Prostate gland (tissue), 2 donors: ENCODE results near the gene CCDC157. TPM values are rescaled to one million over a fixed set of nuclear protein-coding genes. Genes with fewer than 3 reads are reported as not detected.

Experiments
- DNase-seq: peaks from one replicate; pipeline ENCODE4 v3.0.0-alpha.2; 2019; ENCODE audit warnings: low spot score
- H3K27ac ChIP-seq, 2 donors: fragments of 200-600 bp; sonication (generic); 2 replicates each; pipeline ENCODE4 v1.5.1; 2017 to 2019
- H3K27me3 ChIP-seq: fragments of 200-600 bp; sonication (generic); replicated peaks from 2 replicates; pipeline ENCODE4 v1.5.1; 2019; ENCODE audit not compliant: insufficient read depth
- H3K36me3 ChIP-seq, 2 donors: fragments of 200-600 bp; sonication (generic); 1 replicate in 1 of 2; 2 replicates in 1 of 2; pipeline versions ENCODE4 v1.5.1 to v1.8.1; 2017 to 2019
- H3K4me1 ChIP-seq: fragments of 200-600 bp; sonication (generic); replicated peaks from 2 replicates; pipeline ENCODE4 v1.5.1; 2019
- H3K4me3 ChIP-seq, 2 donors: fragments of 200-600 bp; sonication (generic); 2 replicates each; pipeline ENCODE4 v1.5.1; 2017 to 2019
- H3K9me3 ChIP-seq: fragments of 200-600 bp; sonication (generic); 2 replicates; pipeline ENCODE4 v1.5.1; 2017
- POLR2A ChIP-seq: fragments of 450-650 bp; IDR thresholded peaks from one replicate; pipeline ENCODE4 v1.6.1; 2016; ENCODE audit warnings: antibody characterized with exemption, mild to moderate bottlenecking
- POLR2AphosphoS5 ChIP-seq: sonication (generic); formaldehyde crosslinking; IDR thresholded peaks from one replicate; pipeline ENCODE4 v1.6.1; 2017; ENCODE audit warnings: antibody characterized with exemption
- WGBS: methylation state at CpG from one replicate; pipeline ENCODE4 v1.1.5; 2018; 5-methylcytosine and 5-hydroxymethylcytosine counted together
- intact Hi-C: fragments of 100-400 bp; cut with DNase I; formaldehyde crosslinking; loops from one replicate; pipeline ENCODE4 v1.14.2; 2022
- total RNA-seq, 2 donors: library from RNA; depleted of rRNA; stranded (reverse); fragments of >200 nt; gene quantifications; one replicate each; pipeline ENCODE4 v1.1.0, GENCODE V29; 2016
- TF ChIP-seq, protein P1 (sequence below), 4 experiments: fragments of 200-600 bp in 2 of 4; fragments of 450-650 bp in 2 of 4; sonication (generic) in 2 of 4; IDR thresholded peaks; 1 replicate in 3 of 4; 2 replicates in 1 of 4; pipeline ENCODE4 v1.5.1; 2016 to 2019; ENCODE audit warnings: antibody characterized with exemption in 4 of 4, mild to moderate bottlenecking in 2 of 4, moderate library complexity in 2 of 4

Gene CCDC157
- total RNA-seq, 2 donors from 2014 or later: 3.5 to 28.6 TPM

DNA sequence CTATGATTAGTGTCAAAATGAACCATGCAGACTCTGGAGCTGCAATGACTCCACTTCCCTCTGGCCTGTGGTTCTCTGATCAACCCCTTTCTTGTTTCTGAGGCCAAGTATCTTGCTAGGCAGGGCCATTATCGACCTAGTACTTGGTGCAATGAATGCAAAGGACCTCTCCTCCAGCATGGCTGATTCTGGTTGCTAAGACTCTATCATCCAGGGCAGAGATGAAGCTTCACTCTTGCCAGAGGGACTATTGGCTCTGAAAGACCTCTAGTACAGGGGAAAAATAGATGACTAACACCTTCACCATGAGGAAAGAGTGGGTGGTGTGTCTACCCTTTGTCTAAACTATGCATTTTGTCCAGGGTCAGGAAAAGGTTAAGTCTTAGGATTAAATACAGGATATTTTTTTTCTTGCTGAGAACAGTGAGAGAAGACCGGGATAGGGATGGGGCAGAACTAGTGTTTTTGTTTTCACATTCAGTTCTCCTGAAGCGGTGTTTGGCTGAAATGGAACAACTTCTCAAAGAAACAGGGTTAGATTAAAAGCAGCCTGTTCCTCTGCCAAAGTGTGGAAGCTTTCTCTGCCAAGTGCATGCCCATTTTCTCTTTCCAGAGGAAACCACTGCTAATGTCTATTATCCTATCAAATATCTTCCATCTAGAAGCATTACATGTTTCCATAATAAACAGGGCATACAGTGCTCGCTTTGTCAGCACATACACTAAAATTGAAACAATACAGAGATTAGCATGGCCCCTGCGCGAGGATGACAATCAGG, 63.7 kb downstream of the CCDC157 start:
- Histone ChIP-seq H3K36me3 (no peaks in the 10 kb centered on the region), H3K4me3 (no peak overlapping the region), H3K27me3 (no peaks in the 10 kb centered on the region), H3K27ac (peak overlapping the region; percentile 3 to 95), H3K9me3 (no peaks in the 10 kb centered on the region), H3K4me1 (peaks cover 32% of the 10 kb centered on the region)
- WGBS: 48% methylated on average over 6 of the region's 6 CpGs
- no peak for DNase-seq
- TF ChIP-seq POLR2AphosphoS5 (no peak), POLR2A (no peak)
- TF ChIP-seq, protein P1, sequence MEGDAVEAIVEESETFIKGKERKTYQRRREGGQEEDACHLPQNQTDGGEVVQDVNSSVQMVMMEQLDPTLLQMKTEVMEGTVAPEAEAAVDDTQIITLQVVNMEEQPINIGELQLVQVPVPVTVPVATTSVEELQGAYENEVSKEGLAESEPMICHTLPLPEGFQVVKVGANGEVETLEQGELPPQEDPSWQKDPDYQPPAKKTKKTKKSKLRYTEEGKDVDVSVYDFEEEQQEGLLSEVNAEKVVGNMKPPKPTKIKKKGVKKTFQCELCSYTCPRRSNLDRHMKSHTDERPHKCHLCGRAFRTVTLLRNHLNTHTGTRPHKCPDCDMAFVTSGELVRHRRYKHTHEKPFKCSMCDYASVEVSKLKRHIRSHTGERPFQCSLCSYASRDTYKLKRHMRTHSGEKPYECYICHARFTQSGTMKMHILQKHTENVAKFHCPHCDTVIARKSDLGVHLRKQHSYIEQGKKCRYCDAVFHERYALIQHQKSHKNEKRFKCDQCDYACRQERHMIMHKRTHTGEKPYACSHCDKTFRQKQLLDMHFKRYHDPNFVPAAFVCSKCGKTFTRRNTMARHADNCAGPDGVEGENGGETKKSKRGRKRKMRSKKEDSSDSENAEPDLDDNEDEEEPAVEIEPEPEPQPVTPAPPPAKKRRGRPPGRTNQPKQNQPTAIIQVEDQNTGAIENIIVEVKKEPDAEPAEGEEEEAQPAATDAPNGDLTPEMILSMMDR (IDR thresholded peaks at IDR 0.05): no peak
- intact Hi-C loops: no loop called here

DNA sequence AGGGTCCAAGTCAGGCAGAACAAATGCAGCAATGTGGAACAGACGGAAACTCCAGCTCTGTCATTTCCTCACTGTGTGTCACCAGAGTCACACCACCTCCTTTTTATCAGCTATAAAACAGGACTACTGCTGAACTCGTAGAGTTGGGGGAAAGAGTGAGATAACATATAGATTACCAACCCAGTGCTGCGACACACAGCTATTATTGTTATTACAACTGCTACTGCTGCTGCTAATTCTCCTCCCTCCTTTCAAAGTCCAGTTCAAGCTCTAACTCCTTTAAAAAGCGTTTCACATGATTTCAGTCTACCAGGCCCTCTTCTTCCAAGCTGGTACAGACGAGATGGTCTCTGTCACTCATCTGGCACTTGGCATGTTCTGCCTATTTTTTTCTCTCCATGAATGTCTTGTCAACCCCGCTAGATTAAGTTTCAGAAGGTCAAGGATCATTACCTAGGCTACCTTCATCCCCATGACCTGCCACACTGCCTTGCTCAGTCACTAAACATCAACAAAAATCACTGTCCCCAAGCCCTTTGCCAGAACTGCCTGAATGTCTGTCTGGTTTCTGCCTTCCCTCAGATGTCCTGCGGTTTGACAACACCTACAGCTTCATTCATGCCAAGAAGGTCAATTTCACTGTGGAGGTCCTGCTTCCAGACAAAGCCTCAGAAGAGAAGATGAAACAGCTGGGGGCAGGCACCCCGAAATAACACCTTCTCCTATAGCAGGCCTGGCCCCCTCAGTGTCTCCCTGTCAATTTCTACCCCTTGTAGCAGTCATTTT, 65.1 kb downstream of the CCDC157 start:
- DNase-seq: no peak
- H3K27ac ChIP-seq: peak overlapping the region; percentile 95 to 96
- peaks cover 32% of the 10 kb centered on the region for H3K4me1 ChIP-seq
- TF ChIP-seq POLR2A (no peak), POLR2AphosphoS5 (no peak)
- TF ChIP-seq, protein P1 (IDR thresholded peaks at IDR 0.05): no peak
- no peak overlapping the region for H3K4me3 ChIP-seq
- intact Hi-C loops: no loop called here
- H3K36me3 ChIP-seq: no peaks in the 10 kb centered on the region
- H3K9me3 ChIP-seq: no peaks in the 10 kb centered on the region
- H3K27me3 ChIP-seq: no peaks in the 10 kb centered on the region
- 64% methylated on average over 8 of the region's 8 CpGs for WGBS

DNA sequence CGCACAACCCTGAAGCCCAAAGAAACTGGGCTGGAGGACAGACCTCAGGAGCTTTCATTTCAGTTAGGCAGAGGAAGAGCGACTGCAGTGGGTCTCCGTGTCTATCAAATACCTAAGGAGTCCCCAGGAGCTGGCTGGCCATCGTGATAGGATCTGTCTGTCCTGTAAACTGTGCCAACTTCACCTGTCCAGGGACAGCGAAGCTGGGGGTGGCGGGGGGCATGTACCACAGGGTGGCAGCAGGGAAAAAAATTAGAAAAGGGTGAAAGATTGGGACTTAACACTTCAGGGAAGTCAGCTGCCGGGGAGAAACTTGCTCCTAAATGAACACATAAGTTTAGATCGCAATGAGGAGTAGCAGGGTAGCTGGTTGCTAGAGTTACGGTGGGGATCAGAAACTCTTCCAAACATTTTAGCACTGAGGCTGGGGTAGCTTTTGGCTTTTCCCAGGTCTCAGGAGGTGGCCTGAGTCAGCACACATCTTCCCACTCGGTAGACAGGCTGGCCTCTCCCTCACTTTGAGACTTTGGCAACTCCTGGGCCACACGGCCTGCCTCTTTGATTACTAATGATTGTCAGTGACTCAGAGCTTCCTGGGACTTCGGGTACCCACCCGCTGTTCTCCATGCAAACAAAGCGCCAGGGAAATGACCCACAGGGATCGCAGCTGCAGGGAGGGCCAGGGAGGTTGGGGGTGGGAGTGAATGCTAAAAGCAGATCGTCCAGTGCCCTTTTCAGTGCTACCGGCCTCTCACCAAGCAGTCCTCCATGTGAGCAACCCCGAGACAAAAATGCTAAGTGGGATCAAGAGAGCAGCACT, 65.9 kb downstream of the CCDC157 start:
- Histone ChIP-seq H3K4me1 (peaks cover 32% of the 10 kb centered on the region), H3K4me3 (peak overlapping the region; percentile 33 to 48), H3K36me3 (no peaks in the 10 kb centered on the region), H3K27me3 (no peaks in the 10 kb centered on the region), H3K27ac (peak overlapping the region; percentile 95 to 96), H3K9me3 (no peaks in the 10 kb centered on the region)
- 23% methylated on average over 18 of the region's 18 CpGs for WGBS
- intact Hi-C loops: no loop called here
- TF ChIP-seq POLR2A (no peak), POLR2AphosphoS5 (peak; percentile 88)
- peak; percentile 87 for DNase-seq

DNA sequence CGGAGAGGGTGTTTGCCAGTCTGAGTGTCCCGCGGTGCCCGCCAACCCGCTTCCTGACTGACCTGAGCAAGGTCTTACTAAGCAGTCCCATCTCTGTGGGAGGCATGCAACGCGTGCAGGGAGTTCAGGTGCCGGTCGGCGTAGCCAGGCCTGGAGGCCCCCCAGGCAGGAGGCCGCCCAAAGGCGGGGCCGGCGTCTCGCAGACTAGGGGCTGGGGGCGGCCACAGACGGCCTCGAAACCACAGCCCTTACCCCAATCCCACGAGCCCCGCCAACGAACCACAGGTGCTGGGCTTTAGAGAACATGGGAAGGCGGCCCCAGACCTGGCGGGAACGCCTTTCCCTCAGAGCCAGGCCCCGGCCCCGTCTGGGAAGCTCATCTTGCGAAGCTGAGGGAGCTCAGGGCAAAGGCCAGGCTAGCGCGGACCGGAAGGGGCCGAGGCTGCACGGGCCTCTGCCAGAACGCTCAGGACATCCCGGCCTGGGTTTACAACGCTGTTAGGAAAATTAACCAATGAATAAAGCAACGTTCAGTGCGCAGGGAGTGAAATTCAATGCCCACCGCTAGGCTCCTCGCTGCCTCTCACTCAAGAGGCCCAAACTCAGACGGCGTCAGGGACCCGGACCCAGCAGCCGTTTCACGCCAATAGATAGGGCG, 66.6 kb downstream of the CCDC157 start:
- no peaks in the 10 kb centered on the region for H3K27me3 ChIP-seq
- peak overlapping the region; percentile 95 to 96 for H3K27ac ChIP-seq
- peak; percentile 33 for DNase-seq
- peaks cover 31% of the 10 kb centered on the region for H3K4me1 ChIP-seq
- H3K4me3 ChIP-seq: peak overlapping the region; percentile 33 to 48
- intact Hi-C loops: no loop called here
- no peak for TF ChIP-seq POLR2AphosphoS5
- TF ChIP-seq POLR2A: peak; percentile 73
- TF ChIP-seq, protein P1 (IDR thresholded peaks at IDR 0.05): peak in 2 of 4 experiments; percentile 25 to 34
- no peaks in the 10 kb centered on the region for H3K9me3 ChIP-seq
- 1% methylated on average over 44 of the region's 45 CpGs for WGBS
- H3K36me3 ChIP-seq: no peaks in the 10 kb centered on the region
